ENCODE data around the gene ATF3. TPM values are rescaled to one million over a fixed set of nuclear protein-coding genes. Genes with fewer than 3 reads are reported as not detected.

Gene ATF3
- total RNA-seq, 4 donors from 2014 or later = 10.0 to 38.0 (median 17.2) TPM

DNA sequence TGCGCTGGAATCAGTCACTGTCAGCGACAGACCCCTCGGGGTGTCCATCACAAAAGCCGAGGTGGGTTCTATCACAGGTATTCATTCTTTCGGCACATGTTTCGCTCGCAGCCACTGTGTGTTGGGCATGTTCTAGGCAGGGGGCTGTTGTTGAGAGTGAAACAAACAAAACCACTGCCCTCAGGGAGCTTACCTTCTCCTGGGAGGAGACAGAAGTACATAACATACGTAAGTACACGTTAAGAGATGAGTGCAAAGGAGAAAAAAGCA, 6.6 kb downstream of the ATF3 start:
- Histone ChIP-seq H3K27ac (no peak overlapping the region), H3K36me3 (peaks cover 0 to 53% (median 0%) of the 10 kb centered on the region in 3 donors), H3K9me3 (no peaks in the 10 kb centered on the region), H3K4me1 (peaks cover 0 to 13% (median 0%) of the 10 kb centered on the region in 4 donors), H3K27me3 (no peaks in the 10 kb centered on the region), H3K4me3 (no peak overlapping the region)
- no peak for DNase-seq
- no peak for TF ChIP-seq CTCF (IDR thresholded peaks at IDR 0.05)
- no peak for TF ChIP-seq POLR2A (IDR thresholded peaks at IDR 0.05)

DNA sequence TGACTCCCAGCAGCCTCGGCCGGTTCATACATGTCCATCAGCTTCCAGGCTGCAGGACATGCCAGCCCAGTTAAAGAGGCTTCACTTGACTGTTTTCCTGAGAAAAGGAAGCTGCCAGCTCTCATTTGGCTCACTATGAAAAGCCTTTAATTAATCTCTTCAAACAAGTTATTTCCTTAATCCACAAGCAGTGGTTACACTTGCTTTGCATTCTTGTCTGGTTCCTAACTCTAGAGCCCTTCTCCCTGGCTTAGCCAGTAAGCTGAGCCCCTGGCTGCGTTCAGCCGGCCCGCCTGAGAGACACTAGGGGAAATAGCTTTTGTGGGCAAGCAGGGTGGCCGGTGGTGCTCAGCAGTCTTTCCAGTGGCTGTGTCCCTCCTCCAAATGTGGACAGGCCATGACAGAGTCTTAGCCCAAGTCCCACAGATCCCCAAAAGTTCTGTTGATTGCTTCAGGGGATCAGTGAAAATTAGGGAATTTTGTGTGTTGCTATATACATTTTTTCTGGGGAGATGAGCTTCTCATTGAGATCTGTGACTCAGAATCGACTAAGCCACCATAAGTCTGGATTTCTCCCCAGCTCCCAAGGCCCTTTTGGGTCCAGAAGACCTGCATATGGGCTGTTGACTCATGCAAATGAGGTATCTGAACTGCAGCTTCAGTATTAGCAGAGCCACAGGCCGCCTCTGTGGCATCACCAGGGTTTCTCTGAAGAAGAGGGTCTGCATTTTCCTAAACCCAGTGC, 10.1 kb downstream of the ATF3 start:
- H3K36me3 ChIP-seq = peaks cover 0 to 58% (median 0%) of the 10 kb centered on the region in 3 donors
- no peaks in the 10 kb centered on the region for H3K4me1 ChIP-seq
- TF ChIP-seq CTCF (IDR thresholded peaks at IDR 0.05) = no peak
- no peak for TF ChIP-seq POLR2A (IDR thresholded peaks at IDR 0.05)
- no peaks in the 10 kb centered on the region for H3K9me3 ChIP-seq
- no peak overlapping the region for H3K27ac ChIP-seq
- no peak for DNase-seq
- no peak overlapping the region for H3K4me3 ChIP-seq
- H3K27me3 ChIP-seq = no peaks in the 10 kb centered on the region

- Histone ChIP-seq H3K4me1 (no peaks in the 10 kb centered on the region), H3K36me3 (peaks cover 0 to 52% (median 0%) of the 10 kb centered on the region in 3 donors), H3K27me3 (no peaks in the 10 kb centered on the region), H3K27ac (no peak overlapping the region), H3K4me3 (no peak overlapping the region), H3K9me3 (no peaks in the 10 kb centered on the region)
- no peak for TF ChIP-seq POLR2A (IDR thresholded peaks at IDR 0.05)
- TF ChIP-seq CTCF (IDR thresholded peaks at IDR 0.05) = no peak
- no peak for DNase-seq
Observed at GRCh38 chr1:212620293-212620692, 11.7 kb downstream of the ATF3 start.

DNA sequence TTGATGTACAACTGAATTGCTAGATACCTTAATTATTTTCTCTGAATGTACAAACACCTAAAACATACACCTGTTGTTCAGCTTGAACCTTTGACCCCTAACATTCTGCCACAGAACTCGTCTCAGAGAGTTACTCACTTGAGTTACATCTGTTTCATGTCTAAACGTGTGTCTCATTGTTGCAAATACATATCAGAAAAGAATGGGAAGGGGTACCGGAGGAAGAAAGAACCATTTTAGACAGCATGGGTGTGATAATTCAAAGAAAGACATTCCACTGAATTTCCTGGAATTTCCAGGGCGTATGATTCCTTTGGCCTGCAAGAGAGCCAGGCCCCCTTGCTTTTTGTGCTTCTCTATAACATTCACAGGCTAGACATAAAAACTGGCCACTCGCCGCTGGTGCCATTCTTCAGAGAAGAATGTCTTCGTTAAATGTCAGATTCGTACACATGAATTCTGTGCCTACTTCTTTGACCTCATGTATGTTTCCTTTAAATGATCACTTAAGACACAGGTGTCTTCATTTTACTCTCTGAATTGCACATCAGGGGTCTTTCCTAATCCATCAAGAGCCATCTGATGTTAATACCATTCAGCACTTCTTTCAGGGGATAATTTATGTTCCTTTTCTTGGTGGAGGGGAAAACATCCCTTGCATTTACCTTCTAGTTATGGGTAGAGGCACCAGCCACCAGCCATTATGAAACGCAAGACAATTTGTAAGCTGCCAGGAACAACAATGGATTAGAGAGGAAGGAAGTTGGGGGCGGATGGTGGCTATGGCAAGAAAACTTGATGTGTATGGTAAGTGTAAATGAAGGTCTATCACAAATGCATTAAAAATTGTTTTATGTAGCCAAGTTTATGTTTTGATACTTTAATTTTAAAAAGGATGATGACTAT, 12.7 kb downstream of the ATF3 start:
- TF ChIP-seq POLR2A (IDR thresholded peaks at IDR 0.05) (no peak), CTCF (IDR thresholded peaks at IDR 0.05) (no peak)
- Histone ChIP-seq H3K9me3 (no peaks in the 10 kb centered on the region), H3K36me3 (peaks cover 0 to 42% (median 0%) of the 10 kb centered on the region in 3 donors), H3K27me3 (no peaks in the 10 kb centered on the region), H3K27ac (no peak overlapping the region), H3K4me3 (no peak overlapping the region), H3K4me1 (no peaks in the 10 kb centered on the region)
- DNase-seq = no peak

GRCh38 chr1:212621949-212622305, 13.4 kb downstream of the ATF3 start:
- H3K27me3 ChIP-seq = no peaks in the 10 kb centered on the region
- no peak for DNase-seq
- H3K36me3 ChIP-seq = peaks cover 0 to 36% (median 0%) of the 10 kb centered on the region in 3 donors

More at GRCh38 chr1:212621949-212622305, 13.4 kb downstream of the ATF3 start:
- Histone ChIP-seq H3K9me3 (no peaks in the 10 kb centered on the region), H3K4me3 (no peak overlapping the region), H3K4me1 (no peaks in the 10 kb centered on the region), H3K27ac (no peak overlapping the region)
- TF ChIP-seq POLR2A (IDR thresholded peaks at IDR 0.05) = no peak
- no peak for TF ChIP-seq CTCF (IDR thresholded peaks at IDR 0.05)
